GM12891 (cell line): ENCODE measurements around the gene ZP2.
"Not testable (repeated sequence)": the region's sequence is repeated elsewhere in the genome, so short reads cannot be mapped to it uniquely, and the experiment has no call there.

ENCODE experiments used
- DNase-seq: peaks from one replicate; pipeline ENCODE4 v3.0.0; 2011; ENCODE audit warnings: low spot score; ENCODE audit not compliant: insufficient read length
- FAIRE-seq: peaks from 2 replicates; lab custom pipeline; 2011; peaks lifted over from hg19 to GRCh38; lab: Jason Lieb, UNC
- PAX5 ChIP-seq: IDR thresholded peaks from 2 replicates; pipeline ENCODE4 v1.6.1; 2011; ENCODE audit warnings: low read length, moderate library complexity, mild to moderate bottlenecking; ENCODE audit not compliant: insufficient read depth, severe bottlenecking
- POLR2A ChIP-seq: IDR thresholded peaks from 2 replicates; pipeline ENCODE4 v1.6.1; 2011; ENCODE audit warnings: low read depth, low read length, control low read depth
- POLR2AphosphoS5 ChIP-seq: IDR thresholded peaks from 2 replicates; pipeline ENCODE4 v1.6.1; 2011; ENCODE audit warnings: low read depth, low read length, control low read depth
- POU2F2 ChIP-seq: IDR thresholded peaks from 2 replicates; pipeline ENCODE4 v1.6.1; 2011; ENCODE audit warnings: low read depth, mild to moderate bottlenecking, control low read depth, low read length, moderate library complexity
- SPI1 ChIP-seq: IDR thresholded peaks from 2 replicates; pipeline ENCODE4 v1.6.1; 2011; ENCODE audit warnings: low read depth, low read length, control low read depth
- TAF1 ChIP-seq: IDR thresholded peaks from 2 replicates; pipeline ENCODE4 v1.6.1; 2011; ENCODE audit warnings: low read depth, low read length, control low read depth

Gene ZP2

GRCh38 chr16:21217121-21217520, 5.7 kb upstream of the ZP2 start:
- DNase-seq (no peak), FAIRE-seq (no peak)
- TF ChIP-seq POU2F2: no peak
- TF ChIP-seq TAF1: no peak
- TF ChIP-seq SPI1: no peak
- TF ChIP-seq POLR2AphosphoS5: no peak
- TF ChIP-seq PAX5: no peak
- TF ChIP-seq POLR2A: no peak

- DNase-seq (no peak), FAIRE-seq (no peak)
- TF ChIP-seq POLR2AphosphoS5 (no peak), TAF1 (no peak), SPI1 (no peak), POU2F2 (no peak), POLR2A (no peak), PAX5 (no peak)
These were observed 2.7 kb upstream of the ZP2 start for GRCh38 chr16:21214086-21214485.

GRCh38 chr16:21208446-21209230, 2.7 kb downstream of the ZP2 start:
- DNase-seq (no peak), FAIRE-seq (no peak)
- TF ChIP-seq TAF1 (no peak), SPI1 (no peak), POU2F2 (no peak), POLR2A (no peak), POLR2AphosphoS5 (no peak), PAX5 (no peak)

- DNase-seq (no peak), FAIRE-seq (no peak)
- no peak for TF ChIP-seq POLR2A
- TF ChIP-seq POU2F2: no peak
- no peak for TF ChIP-seq PAX5
- no peak for TF ChIP-seq POLR2AphosphoS5
- TF ChIP-seq SPI1: no peak
- no peak for TF ChIP-seq TAF1
These were observed 4.8 kb downstream of the ZP2 start for GRCh38 chr16:21206550-21206949.

GRCh38 chr16:21205303-21205702, 6.1 kb downstream of the ZP2 start:
- DNase-seq: no peak
- TF ChIP-seq PAX5: no peak
- no peak for TF ChIP-seq POLR2AphosphoS5
- no peak for TF ChIP-seq SPI1
- TF ChIP-seq POU2F2: no peak
- no peak for TF ChIP-seq POLR2A
- no peak for TF ChIP-seq TAF1
- no peak for FAIRE-seq

GRCh38 chr16:21203155-21203797, 8.1 kb downstream of the ZP2 start:
- no peak for TF ChIP-seq POLR2A
- TF ChIP-seq POU2F2: no peak
- no peak for TF ChIP-seq PAX5
- no peak for TF ChIP-seq POLR2AphosphoS5
- no peak for TF ChIP-seq SPI1
- TF ChIP-seq TAF1: no peak
- no peak for DNase-seq

GRCh38 chr16:21199607-21200218, 11.7 kb downstream of the ZP2 start:
- TF ChIP-seq SPI1: no peak
- TF ChIP-seq TAF1: no peak
- TF ChIP-seq POU2F2: no peak
- TF ChIP-seq POLR2A: no peak
- TF ChIP-seq POLR2AphosphoS5: no peak
- TF ChIP-seq PAX5: no peak
- FAIRE-seq: no peak
- no peak for DNase-seq

More at GRCh38 chr16:21203155-21203797, 8.1 kb downstream of the ZP2 start:
- FAIRE-seq: no peak

- no peak for TF ChIP-seq PAX5
- no peak for TF ChIP-seq SPI1
- DNase-seq (no peak), FAIRE-seq (no peak)
These were observed 13.8 kb downstream of the ZP2 start for GRCh38 chr16:21197621-21198020.

- DNase-seq: no peak
- no peak for FAIRE-seq
- no peak for TF ChIP-seq SPI1
These were observed 14.3 kb downstream of the ZP2 start for GRCh38 chr16:21197112-21197511.

- not testable (repeated sequence) for FAIRE-seq, DNase-seq
These were observed 16.0 kb downstream of the ZP2 start for GRCh38 chr16:21195330-21195729.
